Measurements from ENCODE around the gene B3GALT4. TPM values are rescaled to one million over a fixed set of nuclear protein-coding genes. Genes with fewer than 3 reads are reported as not detected.

Gene B3GALT4
- total and polyA plus RNA-seq, 2 of the 13 experiments (the other 11 are each of a cell fraction or from before 2014, with no cell fraction given): 0.04 to 0.27 TPM

- TF ChIP-seq USF2 (IDR thresholded peaks at IDR 0.05; ENCODE audit: low read depth, low read length): peak; percentile 63
- peak; percentile 76; the same call in 1 of the 2 replicates for TF ChIP-seq USF2 (CRISPR knock-in tag; IDR thresholded peaks at IDR 0.05; ENCODE audit: borderline replicate concordance)
- 0 out of 2 replicates have a peak, but pooled peaks have one; percentile 11 for TF ChIP-seq ATF5 (CRISPR knock-in tag; IDR thresholded peaks at IDR 0.05; ENCODE audit: low read depth)
- TF ChIP-seq CCAR2 (optimal IDR thresholded peaks at IDR 0.05; ENCODE audit: low read depth, low read length): no peak
- TF ChIP-seq ZNF549 (CRISPR knock-in tag; IDR thresholded peaks at IDR 0.05): no peak
- peak; percentile 59 for TF ChIP-seq TEAD3 (CRISPR knock-in tag; optimal IDR thresholded peaks at IDR 0.05; ENCODE audit: borderline replicate concordance)
- no peak for TF ChIP-seq ZNF350 (CRISPR knock-in tag; IDR thresholded peaks at IDR 0.05; ENCODE audit: borderline replicate concordance, low read depth)
- no peak for TF ChIP-seq JUND (CRISPR knock-in tag; IDR thresholded peaks at IDR 0.05)
- TF ChIP-seq NFKB2 (CRISPR knock-in tag; IDR thresholded peaks at IDR 0.05; ENCODE audit: borderline replicate concordance): peak; percentile 46; the same call in 1 of the 2 replicates
- no peak; the same call in 1 of the 2 replicates for TF ChIP-seq ZNF281 (CRISPR knock-in tag; IDR thresholded peaks at IDR 0.05; ENCODE audit: borderline replicate concordance)
- no peak for TF ChIP-seq HMG20A (CRISPR knock-in tag; IDR thresholded peaks at IDR 0.05; ENCODE audit: borderline replicate concordance)
- no peak for TF ChIP-seq ZNF335 (CRISPR knock-in tag; IDR thresholded peaks at IDR 0.05)
- TF ChIP-seq UBTF (CRISPR knock-in tag; IDR thresholded peaks at IDR 0.05): peak; percentile 48; the same call in 1 of the 2 replicates
- TF ChIP-seq ISX (CRISPR knock-in tag; conservative IDR thresholded peaks at IDR 0.05): no peak
- no peak for TF ChIP-seq PRPF4 (IDR thresholded peaks at IDR 0.05; ENCODE audit: low read depth, low read length, poor library complexity, severe bottlenecking)
- no peak for TF ChIP-seq ZXDC (CRISPR knock-in tag; IDR thresholded peaks at IDR 0.05)
- no peak for TF ChIP-seq TCF12 (IDR thresholded peaks at IDR 0.05)
- no peak for TF ChIP-seq TCF12 (CRISPR knock-in tag; IDR thresholded peaks at IDR 0.05)
- TF ChIP-seq ZNF792 (CRISPR knock-in tag; IDR thresholded peaks at IDR 0.05): peak; percentile 68; the same call in 1 of the 2 replicates
These were observed 35.6 kb downstream of the B3GALT4 start (continued) for GRCh38 chr6:33312361-33313104.
